DOHH2 (cell line): ENCODE data around the gene CRLF1.

Experiments
- CTCF ChIP-seq: fragments of 200-600 bp; sonication (generic); IDR thresholded peaks from one replicate; pipeline ENCODE4 v1.5.1; 2014; ENCODE audit warnings: antibody characterized with exemption, mild to moderate bottlenecking, low read depth, low read length; ENCODE audit not compliant: poor library complexity, severe bottlenecking
- EZH2phosphoT487 ChIP-seq: fragments of 200-600 bp; sonication (generic); IDR thresholded peaks from 2 replicates; pipeline ENCODE4 v1.6.1; 2017; ENCODE audit warnings: borderline replicate concordance, mild to moderate bottlenecking, antibody characterized with exemption, low read length, moderate library complexity, mixed read lengths

- TF ChIP-seq CTCF: no peak
- TF ChIP-seq EZH2phosphoT487: no peak
Observed at GRCh38 chr19:18595475-18595874, 11.1 kb downstream of the CRLF1 start.
